HEK293 (cell line): ENCODE data around the gene TMEM171.

ENCODE experiments used
- CTCF ChIA-PET: fragments of 350-600 bp; formaldehyde crosslinking; extraction: SDS; loops from one replicate; lab custom pipeline; 2021; ENCODE audit warnings: antibody characterized with exemption; lab: Yijun Ruan, JAX
- POLR2A ChIA-PET: fragments of 300-600 bp; formaldehyde crosslinking; extraction: SDS; loops from one replicate; lab custom pipeline; 2020; ENCODE audit warnings: antibody characterized with exemption, inconsistent platforms; lab: Yijun Ruan, JAX
- H3K27ac ChIP-seq: fragments of 200-500 bp; sonication (Bioruptor generic); 2 replicates; pipeline ENCODE4 v1.5.1; 2014; ENCODE audit warnings: low read depth, low read length, control low read depth, inconsistent platforms; ENCODE audit errors: extremely low read depth
- H3K36me3 ChIP-seq, 2 experiments: fragments of 200-500 bp in 1 of 2; sonication (Bioruptor generic) in 1 of 2; 1 replicate in 1 of 2; 2 replicates in 1 of 2; pipeline ENCODE4 v1.5.1; 2014 to 2017; ENCODE audit warnings: inconsistent platforms in 2 of 2, low read length in 2 of 2; ENCODE audit not compliant: control insufficient read depth in 2 of 2, insufficient read depth in 1 of 2
- H3K4me1 ChIP-seq: fragments of 200-500 bp; sonication (Bioruptor generic); 2 replicates; pipeline ENCODE4 v1.5.1; 2014; ENCODE audit warnings: mild to moderate bottlenecking, low read length, inconsistent platforms; ENCODE audit not compliant: control insufficient read depth, insufficient read depth
- H3K4me3 ChIP-seq: 2 replicates; pipeline ENCODE4 v1.5.1; 2011; ENCODE audit warnings: low read depth, mild to moderate bottlenecking, control low read depth, low read length, moderate library complexity
- H3K9me3 ChIP-seq: fragments of 200-500 bp; sonication (Bioruptor generic); 2 replicates; pipeline ENCODE4 v1.5.1; 2014; ENCODE audit warnings: low read depth, low read length, inconsistent platforms; ENCODE audit not compliant: control insufficient read depth, insufficient read depth
- BCL6B ChIP-seq: fragments of 450-650 bp; formaldehyde crosslinking; IDR thresholded peaks from 2 replicates; pipeline ENCODE4 v1.5.1; 2017; ENCODE audit warnings: missing biosample characterization, missing genetic modification characterization
- SCRT1 ChIP-seq: fragments of 450-650 bp; formaldehyde crosslinking; IDR thresholded peaks from 2 replicates; pipeline ENCODE4 v1.5.1; 2016; ENCODE audit warnings: missing biosample characterization, missing genetic modification characterization, borderline replicate concordance
- ZNF239 ChIP-seq: fragments of 450-650 bp; formaldehyde crosslinking; IDR thresholded peaks from 2 replicates; pipeline ENCODE4 v1.5.1; 2016; ENCODE audit warnings: missing biosample characterization, missing genetic modification characterization
- ZNF341 ChIP-seq: fragments of 450-650 bp; formaldehyde crosslinking; IDR thresholded peaks from 2 replicates; pipeline ENCODE4; 2016; ENCODE audit warnings: low read depth, missing biosample characterization, missing genetic modification characterization
- ZNF394 ChIP-seq: fragments of 450-650 bp; formaldehyde crosslinking; IDR thresholded peaks from 2 replicates; pipeline ENCODE4 v1.5.1; 2016; ENCODE audit warnings: missing biosample characterization, missing genetic modification characterization, mild to moderate bottlenecking, moderate library complexity, borderline replicate concordance
- ZNF585B ChIP-seq: fragments of 450-650 bp; formaldehyde crosslinking; IDR thresholded peaks from 2 replicates; pipeline ENCODE4 v1.5.1; 2016; ENCODE audit warnings: missing biosample characterization, missing genetic modification characterization
- ZNF600 ChIP-seq: fragments of 450-650 bp; formaldehyde crosslinking; IDR thresholded peaks from 2 replicates; pipeline ENCODE4 v1.5.1; 2016; ENCODE audit warnings: missing biosample characterization, missing genetic modification characterization
- ZNF629 ChIP-seq: fragments of 450-650 bp; formaldehyde crosslinking; IDR thresholded peaks from 2 replicates; pipeline ENCODE4 v1.5.1; 2017; ENCODE audit warnings: missing biosample characterization, missing genetic modification characterization
- ZNF645 ChIP-seq: fragments of 450-650 bp; formaldehyde crosslinking; IDR thresholded peaks from 2 replicates; pipeline ENCODE4; 2016; ENCODE audit warnings: missing biosample characterization, missing genetic modification characterization
- ZNF660 ChIP-seq: fragments of 450-650 bp; IDR thresholded peaks from 2 replicates; pipeline ENCODE4 v1.5.1; 2018; ENCODE audit warnings: missing biosample characterization, mild to moderate bottlenecking, missing genetic modification characterization
- ZNF785 ChIP-seq: fragments of 450-650 bp; formaldehyde crosslinking; IDR thresholded peaks from 2 replicates; pipeline ENCODE4 v1.5.1; 2016; ENCODE audit warnings: missing biosample characterization, missing genetic modification characterization
- ZSCAN4 ChIP-seq: fragments of 450-650 bp; formaldehyde crosslinking; IDR thresholded peaks from 2 replicates; pipeline ENCODE4 v1.5.1; 2017; ENCODE audit warnings: missing biosample characterization, missing genetic modification characterization
- TF ChIP-seq, protein P1 (sequence below): fragments of 450-650 bp; formaldehyde crosslinking; IDR thresholded peaks from 2 replicates; pipeline ENCODE4 v1.5.1; 2016; ENCODE audit warnings: missing biosample characterization, missing genetic modification characterization

TMEM171 gene

DNA sequence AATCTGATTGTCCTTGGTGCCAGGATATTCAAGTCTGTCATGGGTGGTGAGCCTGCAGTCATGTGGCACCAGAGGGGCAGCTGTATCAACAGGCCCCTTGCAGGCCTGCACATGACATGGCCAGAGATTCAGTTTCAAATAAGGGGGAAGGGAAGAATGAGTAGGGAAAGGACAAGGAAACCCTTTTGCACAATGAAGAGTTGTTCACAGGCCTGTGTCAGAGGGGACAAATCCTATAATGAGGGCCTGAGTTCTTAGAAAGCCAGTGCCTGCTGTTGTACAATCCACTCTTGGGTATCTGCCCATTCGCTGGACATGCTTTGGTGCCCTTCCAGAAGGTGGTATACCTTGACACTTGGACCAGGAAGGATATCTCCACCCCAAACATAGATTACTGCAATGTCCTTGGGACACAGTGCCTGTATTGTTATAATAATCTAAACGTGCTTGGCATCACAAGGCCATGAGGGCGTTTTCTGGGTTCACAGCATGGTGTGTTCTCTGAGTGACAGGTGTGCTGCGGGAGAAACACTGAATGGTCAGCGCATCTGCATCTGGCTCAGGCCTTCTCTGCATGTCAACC, 1.9 kb upstream of the TMEM171 start:
- no peak overlapping the region for H3K4me3 ChIP-seq
- H3K27ac ChIP-seq: no peak overlapping the region
- TF ChIP-seq ZNF645 (tag by site-specific recombination) (no peak), SCRT1 (tag by site-specific recombination) (no peak), BCL6B (tag by site-specific recombination) (0 out of 2 replicates have a peak, but pooled peaks have one; percentile 23), ZNF394 (tag by site-specific recombination) (no peak)
- CTCF ChIA-PET: no interaction called here
- H3K36me3 ChIP-seq: no peaks in the 10 kb centered on the region
- H3K4me1 ChIP-seq: no peaks in the 10 kb centered on the region; the same call in 1 of the 2 replicates
- no peaks in the 10 kb centered on the region for H3K9me3 ChIP-seq
- POLR2A ChIA-PET: no interaction called here

- no peaks in the 10 kb centered on the region for H3K36me3 ChIP-seq
- CTCF ChIA-PET: no interaction called here
- H3K4me1 ChIP-seq: no peaks in the 10 kb centered on the region; the same call in 1 of the 2 replicates
- no peak overlapping the region for H3K27ac ChIP-seq
- TF ChIP-seq ZNF785: no peak
- TF ChIP-seq ZNF660: no peak
- TF ChIP-seq, protein P1, sequence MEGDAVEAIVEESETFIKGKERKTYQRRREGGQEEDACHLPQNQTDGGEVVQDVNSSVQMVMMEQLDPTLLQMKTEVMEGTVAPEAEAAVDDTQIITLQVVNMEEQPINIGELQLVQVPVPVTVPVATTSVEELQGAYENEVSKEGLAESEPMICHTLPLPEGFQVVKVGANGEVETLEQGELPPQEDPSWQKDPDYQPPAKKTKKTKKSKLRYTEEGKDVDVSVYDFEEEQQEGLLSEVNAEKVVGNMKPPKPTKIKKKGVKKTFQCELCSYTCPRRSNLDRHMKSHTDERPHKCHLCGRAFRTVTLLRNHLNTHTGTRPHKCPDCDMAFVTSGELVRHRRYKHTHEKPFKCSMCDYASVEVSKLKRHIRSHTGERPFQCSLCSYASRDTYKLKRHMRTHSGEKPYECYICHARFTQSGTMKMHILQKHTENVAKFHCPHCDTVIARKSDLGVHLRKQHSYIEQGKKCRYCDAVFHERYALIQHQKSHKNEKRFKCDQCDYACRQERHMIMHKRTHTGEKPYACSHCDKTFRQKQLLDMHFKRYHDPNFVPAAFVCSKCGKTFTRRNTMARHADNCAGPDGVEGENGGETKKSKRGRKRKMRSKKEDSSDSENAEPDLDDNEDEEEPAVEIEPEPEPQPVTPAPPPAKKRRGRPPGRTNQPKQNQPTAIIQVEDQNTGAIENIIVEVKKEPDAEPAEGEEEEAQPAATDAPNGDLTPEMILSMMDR (tag by site-specific recombination): no peak
- no peak for TF ChIP-seq ZNF629 (tag by site-specific recombination)
- no peak for TF ChIP-seq ZNF341
- no peak for TF ChIP-seq ZNF585B (tag by site-specific recombination)
- TF ChIP-seq, all 188 proteins: peak for 0
- Histone ChIP-seq H3K4me3 (no peak overlapping the region), H3K9me3 (no peaks in the 10 kb centered on the region)
- POLR2A ChIA-PET: no interaction called here
These were observed 771 bp upstream of the TMEM171 start for GRCh38 chr5:73119451-73120157.

GRCh38 chr5:73121119-73121463, 716 bp downstream of the TMEM171 start:
- CTCF ChIA-PET: interaction anchor here (0.8 to 1.3 kb wide), 2 partner anchors 95 to 165 kb away, joined by 3 read pairs; partner anchors contain the start of gene FCHO2

More at GRCh38 chr5:73121119-73121463, 716 bp downstream of the TMEM171 start:
- no peak overlapping the region for H3K27ac ChIP-seq
- TF ChIP-seq ZNF239 (tag by site-specific recombination) (no peak), ZNF600 (peak; percentile 64; the same call in 1 of the 2 replicates), ZSCAN4 (no peak)
- TF ChIP-seq, all 188 proteins: peak for 1
- H3K4me3 ChIP-seq: peak overlapping the region; percentile 45
- H3K36me3 ChIP-seq: no peaks in the 10 kb centered on the region
- no peaks in the 10 kb centered on the region for H3K9me3 ChIP-seq
- POLR2A ChIA-PET: no interaction called here
- H3K4me1 ChIP-seq: no peaks in the 10 kb centered on the region; the same call in 1 of the 2 replicates
